NCI-H774 (cell line): Measurements from ENCODE around the gene MZT2B.
"Not testable (repeated sequence)": the region's sequence is repeated elsewhere in the genome, so short reads cannot be mapped to it uniquely, and the experiment has no call there.

Experiments used
- DNase-seq: peaks from one replicate; lab custom pipeline; 2025; lab: John Stamatoyannopoulos, UW

MZT2B gene

GRCh38 chr2:130152816-130153595 is 29.1 kb upstream of the MZT2B start:
- no peak for DNase-seq

- DNase-seq: not testable (repeated sequence)
Measured at GRCh38 chr2:130153721-130154422, 28.2 kb upstream of the MZT2B start.

- not testable (repeated sequence) for DNase-seq
Measured at GRCh38 chr2:130154423-130154770, 27.7 kb upstream of the MZT2B start.

- no peak for DNase-seq
Measured at GRCh38 chr2:130154773-130155765, 27.0 kb upstream of the MZT2B start.

- DNase-seq: peak; percentile 23
Measured at GRCh38 chr2:130155956-130156623, 26.0 kb upstream of the MZT2B start.

- DNase-seq: no peak
Measured at GRCh38 chr2:130156624-130157004, 25.4 kb upstream of the MZT2B start.

- not testable (repeated sequence) for DNase-seq
Measured at GRCh38 chr2:130157354-130157753, 24.7 kb upstream of the MZT2B start.

GRCh38 chr2:130157825-130158514 is 24.1 kb upstream of the MZT2B start:
- not testable (repeated sequence) for DNase-seq

GRCh38 chr2:130158631-130159030 is 23.4 kb upstream of the MZT2B start:
- no peak for DNase-seq

GRCh38 chr2:130159376-130159775 is 22.7 kb upstream of the MZT2B start:
- DNase-seq: not testable (repeated sequence)

- DNase-seq: no peak
Measured at GRCh38 chr2:130160131-130160530, 21.9 kb upstream of the MZT2B start.

GRCh38 chr2:130160838-130161705 is 21.0 kb upstream of the MZT2B start:
- not testable (repeated sequence) for DNase-seq

- not testable (repeated sequence) for DNase-seq
Measured at GRCh38 chr2:130162486-130162885, 19.6 kb upstream of the MZT2B start.

- no peak for DNase-seq
Measured at GRCh38 chr2:130162968-130163367, 19.1 kb upstream of the MZT2B start.

GRCh38 chr2:130165293-130166016 is 16.6 kb upstream of the MZT2B start:
- DNase-seq: no peak

- DNase-seq: not testable (repeated sequence)
Measured at GRCh38 chr2:130166611-130167010, 15.5 kb upstream of the MZT2B start.

GRCh38 chr2:130169163-130169562 is 12.9 kb upstream of the MZT2B start:
- DNase-seq: not testable (repeated sequence)

GRCh38 chr2:130169896-130170295 is 12.2 kb upstream of the MZT2B start:
- DNase-seq: no peak

- DNase-seq: not testable (repeated sequence)
Measured at GRCh38 chr2:130174866-130175265, 7.2 kb upstream of the MZT2B start.
